Body of pancreas (tissue), 4 donors: ENCODE data around the gene TMEM123.

Source experiments
- POLR2A ChIP-seq, 3 donors: fragments of 450-650 bp; IDR thresholded peaks; one replicate each; pipeline ENCODE4 v1.6.1; 2016; ENCODE audit warnings: antibody characterized with exemption in 3 of 3, mild to moderate bottlenecking in 2 of 3
- TF ChIP-seq, protein P1 (sequence below), 7 experiments: fragments of 450-650 bp in 4 of 7; fragments of 200-600 bp in 3 of 7; sonication (generic) in 3 of 7; IDR thresholded peaks; one replicate each; pipeline ENCODE4 v1.5.1; 2016 to 2019; ENCODE audit warnings: antibody characterized with exemption in 7 of 7

DNA sequence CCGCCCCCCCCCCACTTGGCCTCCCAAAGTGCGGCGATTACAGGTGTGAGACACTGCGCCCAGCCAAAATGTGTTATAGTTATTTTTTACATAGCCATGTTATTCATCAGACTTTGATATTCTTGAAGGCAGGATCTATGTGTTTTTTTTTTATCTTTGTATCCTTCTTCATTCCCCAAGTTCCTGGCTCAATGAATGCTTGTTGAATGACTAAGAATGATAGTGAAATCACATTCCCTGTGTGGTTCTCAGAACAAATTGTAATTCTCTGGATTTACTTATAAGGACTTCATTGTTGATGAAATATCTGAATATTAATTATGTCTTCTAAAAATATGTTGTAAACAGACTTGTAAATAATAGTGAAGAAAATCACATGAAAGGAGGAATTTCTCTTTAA is 44.5 kb upstream of the TMEM123 start:
- TF ChIP-seq, protein P1, sequence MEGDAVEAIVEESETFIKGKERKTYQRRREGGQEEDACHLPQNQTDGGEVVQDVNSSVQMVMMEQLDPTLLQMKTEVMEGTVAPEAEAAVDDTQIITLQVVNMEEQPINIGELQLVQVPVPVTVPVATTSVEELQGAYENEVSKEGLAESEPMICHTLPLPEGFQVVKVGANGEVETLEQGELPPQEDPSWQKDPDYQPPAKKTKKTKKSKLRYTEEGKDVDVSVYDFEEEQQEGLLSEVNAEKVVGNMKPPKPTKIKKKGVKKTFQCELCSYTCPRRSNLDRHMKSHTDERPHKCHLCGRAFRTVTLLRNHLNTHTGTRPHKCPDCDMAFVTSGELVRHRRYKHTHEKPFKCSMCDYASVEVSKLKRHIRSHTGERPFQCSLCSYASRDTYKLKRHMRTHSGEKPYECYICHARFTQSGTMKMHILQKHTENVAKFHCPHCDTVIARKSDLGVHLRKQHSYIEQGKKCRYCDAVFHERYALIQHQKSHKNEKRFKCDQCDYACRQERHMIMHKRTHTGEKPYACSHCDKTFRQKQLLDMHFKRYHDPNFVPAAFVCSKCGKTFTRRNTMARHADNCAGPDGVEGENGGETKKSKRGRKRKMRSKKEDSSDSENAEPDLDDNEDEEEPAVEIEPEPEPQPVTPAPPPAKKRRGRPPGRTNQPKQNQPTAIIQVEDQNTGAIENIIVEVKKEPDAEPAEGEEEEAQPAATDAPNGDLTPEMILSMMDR (IDR thresholded peaks at IDR 0.05): no peak
- TF ChIP-seq POLR2A (IDR thresholded peaks at IDR 0.05): no peak
